Measurements from ENCODE around the gene NRXN3.

NRXN3 gene

DNA sequence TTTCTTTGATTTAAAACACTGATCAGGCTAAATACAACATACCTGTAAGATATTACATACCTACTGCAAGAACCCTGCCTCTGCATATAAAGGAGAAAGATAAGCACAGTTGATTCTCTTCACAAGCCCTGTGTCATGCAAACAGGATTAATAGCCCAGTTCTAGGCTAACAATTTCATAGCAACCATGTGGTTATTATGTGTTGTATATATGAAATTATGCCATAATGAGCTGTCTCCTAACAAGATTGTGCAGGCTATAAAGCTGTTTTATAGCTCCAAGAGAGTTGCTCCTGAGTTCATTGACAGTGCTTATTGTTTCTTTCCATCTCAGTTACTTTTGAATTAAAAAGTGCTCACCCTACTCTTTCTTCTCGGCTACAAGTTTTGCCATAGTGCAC is 1431.9 kb downstream of the NRXN3 start:
- CTCF ChIA-PET: no interaction called here
- POLR2A ChIA-PET: no interaction called here
- TF ChIP-seq, protein P1, sequence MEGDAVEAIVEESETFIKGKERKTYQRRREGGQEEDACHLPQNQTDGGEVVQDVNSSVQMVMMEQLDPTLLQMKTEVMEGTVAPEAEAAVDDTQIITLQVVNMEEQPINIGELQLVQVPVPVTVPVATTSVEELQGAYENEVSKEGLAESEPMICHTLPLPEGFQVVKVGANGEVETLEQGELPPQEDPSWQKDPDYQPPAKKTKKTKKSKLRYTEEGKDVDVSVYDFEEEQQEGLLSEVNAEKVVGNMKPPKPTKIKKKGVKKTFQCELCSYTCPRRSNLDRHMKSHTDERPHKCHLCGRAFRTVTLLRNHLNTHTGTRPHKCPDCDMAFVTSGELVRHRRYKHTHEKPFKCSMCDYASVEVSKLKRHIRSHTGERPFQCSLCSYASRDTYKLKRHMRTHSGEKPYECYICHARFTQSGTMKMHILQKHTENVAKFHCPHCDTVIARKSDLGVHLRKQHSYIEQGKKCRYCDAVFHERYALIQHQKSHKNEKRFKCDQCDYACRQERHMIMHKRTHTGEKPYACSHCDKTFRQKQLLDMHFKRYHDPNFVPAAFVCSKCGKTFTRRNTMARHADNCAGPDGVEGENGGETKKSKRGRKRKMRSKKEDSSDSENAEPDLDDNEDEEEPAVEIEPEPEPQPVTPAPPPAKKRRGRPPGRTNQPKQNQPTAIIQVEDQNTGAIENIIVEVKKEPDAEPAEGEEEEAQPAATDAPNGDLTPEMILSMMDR (IDR thresholded peaks at IDR 0.05; ENCODE audit: control extremely low read depth, extremely low read depth, low read depth, missing control alignments): no peak
- DNase-seq (ENCODE audit: extremely low spot score): no peak

DNA sequence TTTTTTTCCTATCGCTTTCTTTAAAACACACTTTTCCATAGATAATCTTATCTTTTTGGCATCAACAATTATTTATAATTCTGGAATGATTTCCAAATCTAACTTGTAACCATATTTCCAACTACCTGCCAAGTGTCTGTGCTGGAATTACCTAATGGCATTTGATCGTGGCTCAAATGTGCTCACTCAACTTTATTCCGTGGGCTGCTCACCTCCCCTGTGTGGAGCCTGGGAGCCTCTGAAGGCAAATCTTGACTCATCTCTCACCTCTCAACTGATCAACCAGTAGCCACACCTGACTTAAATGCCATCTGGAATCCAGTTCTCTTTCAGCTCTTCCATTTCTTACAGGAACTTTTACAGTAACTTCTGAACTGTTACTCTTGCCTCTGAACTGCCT is 1432.6 kb downstream of the NRXN3 start:
- TF ChIP-seq, protein P1 (IDR thresholded peaks at IDR 0.05; ENCODE audit: control extremely low read depth, extremely low read depth, low read depth, missing control alignments): no peak
- CTCF ChIA-PET: interaction anchor here (1.4 kb wide), 1 partner anchor 13 kb away, joined by 3 read pairs; no protein-coding TSS in a partner anchor
- no peak for DNase-seq (ENCODE audit: extremely low spot score)
- POLR2A ChIA-PET: no interaction called here

DNA sequence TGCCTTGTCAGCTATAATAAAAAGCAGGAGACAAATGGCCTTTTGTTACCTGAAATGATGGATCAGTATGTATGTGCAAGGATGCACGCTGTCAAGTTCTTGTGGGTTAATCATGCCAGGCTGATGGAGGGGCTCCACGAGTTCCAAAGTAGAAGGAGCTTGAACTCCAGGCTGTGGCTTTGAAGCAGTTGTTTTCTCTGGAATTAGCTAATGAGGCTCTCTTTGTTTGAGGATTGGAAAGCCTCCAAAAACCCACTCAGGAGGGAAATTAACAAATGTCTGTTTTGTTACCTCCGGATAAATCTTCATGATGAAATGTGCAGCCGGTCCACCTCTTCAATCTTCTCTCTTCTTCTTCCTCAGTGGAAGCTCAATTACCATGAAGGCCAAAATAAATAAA is 1435.7 kb downstream of the NRXN3 start:
- CTCF ChIA-PET: no interaction called here
- TF ChIP-seq, protein P1 (IDR thresholded peaks at IDR 0.05; ENCODE audit: control extremely low read depth, extremely low read depth, low read depth, missing control alignments): no peak
- no peak for DNase-seq (ENCODE audit: extremely low spot score)
- POLR2A ChIA-PET: no interaction called here

DNA sequence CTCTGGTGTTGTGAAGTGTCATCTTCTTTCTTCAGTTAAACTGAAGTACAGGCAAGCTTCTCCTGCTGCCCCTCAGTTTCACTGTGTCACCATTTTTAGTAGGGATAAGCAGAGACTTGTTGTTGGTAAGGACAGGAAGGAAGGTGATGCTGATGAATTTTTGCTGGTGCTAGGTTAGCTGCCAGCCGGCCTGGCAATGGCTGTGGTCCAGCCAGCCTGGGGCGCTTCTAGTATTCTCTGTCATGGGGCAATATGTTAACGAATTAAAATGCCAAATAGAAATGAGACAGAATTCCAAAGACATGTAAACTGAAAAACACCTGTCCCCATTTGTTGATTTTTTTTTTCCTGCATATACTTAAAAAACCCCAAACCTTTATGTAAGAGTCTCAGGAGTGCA is 1438.3 kb downstream of the NRXN3 start:
- ChIA-PET CTCF (no interaction called here), POLR2A (no interaction called here)

DNA sequence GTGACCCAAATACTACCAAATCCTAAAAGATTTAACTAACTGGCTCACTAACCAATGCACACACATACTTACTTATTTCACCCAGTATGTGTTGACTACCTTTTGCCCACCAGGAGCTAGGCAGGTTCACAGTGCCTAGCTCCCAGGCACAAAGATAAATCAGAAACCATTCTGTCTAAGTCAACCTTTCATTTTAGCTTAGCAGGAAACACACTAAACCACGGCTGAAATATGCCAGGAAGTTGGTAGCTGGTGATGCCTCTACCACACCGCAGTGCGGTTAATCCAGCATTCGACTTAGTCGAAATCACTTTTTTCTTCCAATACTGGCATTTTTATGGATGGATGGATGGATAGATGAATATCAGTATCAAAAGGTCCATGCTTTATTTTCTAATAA is 1443.5 kb downstream of the NRXN3 start:
- no peak for DNase-seq (ENCODE audit: extremely low spot score)
- TF ChIP-seq, protein P1 (IDR thresholded peaks at IDR 0.05; ENCODE audit: control extremely low read depth, extremely low read depth, low read depth, missing control alignments): no peak
- ChIA-PET CTCF (no interaction called here), POLR2A (no interaction called here)

More for the DNA sequence above, 1438.3 kb downstream of the NRXN3 start:
- TF ChIP-seq, protein P1 (IDR thresholded peaks at IDR 0.05; ENCODE audit: control extremely low read depth, extremely low read depth, low read depth, missing control alignments): no peak
- no peak for DNase-seq (ENCODE audit: extremely low spot score)

DNA sequence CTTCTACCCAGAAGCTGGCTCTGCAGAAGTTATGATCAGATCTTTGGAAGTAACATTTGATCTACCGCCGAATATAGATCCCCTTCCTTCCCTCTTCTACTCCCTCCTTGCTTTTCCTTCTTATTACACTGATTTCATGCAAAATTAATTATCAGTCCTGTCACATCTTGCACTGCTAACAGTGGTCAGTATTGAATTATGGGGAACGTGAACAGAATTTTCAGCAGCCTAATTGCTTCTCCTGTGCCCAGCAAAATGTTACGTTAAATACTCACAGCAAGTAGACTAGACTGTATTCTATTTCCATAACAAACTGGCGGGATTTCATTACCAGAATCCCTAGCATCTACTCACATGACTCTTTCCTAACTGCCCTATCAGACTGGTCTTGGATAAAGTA is 1444.3 kb downstream of the NRXN3 start:
- ChIA-PET POLR2A (no interaction called here), CTCF (no interaction called here)
- TF ChIP-seq, protein P1 (IDR thresholded peaks at IDR 0.05; ENCODE audit: control extremely low read depth, extremely low read depth, low read depth, missing control alignments): no peak
- DNase-seq (ENCODE audit: extremely low spot score): no peak

DNA sequence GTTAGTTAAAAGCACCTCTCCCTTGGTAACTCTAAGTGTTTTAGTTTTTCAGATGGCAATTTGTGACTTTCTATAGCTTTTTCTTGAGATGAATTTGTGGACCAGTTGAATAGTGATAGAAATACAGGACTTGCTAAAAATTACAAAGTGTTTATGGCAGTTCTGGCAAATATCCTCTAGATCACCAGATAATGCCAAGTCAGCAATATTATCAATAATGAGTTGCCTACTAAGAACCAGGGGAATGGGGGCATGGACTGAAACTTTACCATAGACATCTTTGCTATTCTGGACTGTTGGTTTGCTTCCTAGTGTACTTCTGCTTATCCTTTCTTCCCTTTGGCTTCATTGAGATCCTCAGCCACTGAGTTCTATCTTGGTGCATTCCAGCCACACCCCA is 1456.9 kb downstream of the NRXN3 start:
- TF ChIP-seq, protein P1 (IDR thresholded peaks at IDR 0.05; ENCODE audit: control extremely low read depth, extremely low read depth, low read depth, missing control alignments): no peak
- DNase-seq (ENCODE audit: extremely low spot score): no peak
- ChIA-PET CTCF (no interaction called here), POLR2A (no interaction called here)
